ENCODE data around the gene RAB44. TPM values are rescaled to one million over a fixed set of nuclear protein-coding genes. Genes with fewer than 3 reads are reported as not detected.

Gene RAB44
- total and polyA plus RNA-seq, 2 of the 13 experiments (the other 11 are each of a cell fraction or from before 2014, with no cell fraction given), result not detected

GRCh38 chr6:36673882-36674281, 23.7 kb upstream of the RAB44 start:
- in situ Hi-C loops (cut with HindIII; ENCODE audit: extremely low pct_ligation_motif_present, low pct_unique_long_range_greater_than_20kb) (no loop called here), intact Hi-C loops (cut with micrococcal nuclease; ENCODE audit: unreplicated experiment) (loop anchor here (10.0 kb wide), 1 partner anchor 211 kb away; the partner anchor contains the start of gene C6orf89)
- H3K4me1 ChIP-seq (ENCODE audit: insufficient read depth, low read length), result peaks cover 80% of the 10 kb centered on the region
- ATAC-seq, result no peak
- peaks cover 0 to under 1% of the 10 kb centered on the region in 2 experiments; a peak in 1 of 5 replicates for H3K27me3 ChIP-seq (ENCODE audit: control insufficient read depth in 1 of 2, insufficient read depth in 2 of 2, low read length in 2 of 2)
- H3K27ac ChIP-seq (ENCODE audit: extremely low read length, insufficient read depth, low read length), result no peak overlapping the region
- no peak overlapping the region for H2AFZ ChIP-seq (ENCODE audit: low read length)
- WGBS (ENCODE audit: low lambda C conversion rate), result 95% methylated on average over 10 of the region's 10 CpGs
- BruUV-seq (replicated peaks), result no TSS peak
- no peak overlapping the region for H3K4me3 ChIP-seq (replicated peaks in 1 of 3; ENCODE audit: insufficient read depth in 1 of 3, low read depth in 2 of 3, low read length in 3 of 3)
- peaks cover 21% of the 10 kb centered on the region for H3K79me2 ChIP-seq (ENCODE audit: insufficient read depth, low read length)
- H3K36me3 ChIP-seq (replicated peaks in 1 of 2; ENCODE audit: control insufficient read depth in 1 of 2, insufficient read depth in 2 of 2, low read length in 2 of 2), result no peaks in the 10 kb centered on the region
- TF ChIP-seq PRDM15 (CRISPR knock-in tag; IDR thresholded peaks at IDR 0.05) (peak; percentile 48; the same call in 1 of the 2 replicates), ZMYM2 (CRISPR knock-in tag; IDR thresholded peaks at IDR 0.05) (no peak), ZBTB38 (CRISPR knock-in tag; IDR thresholded peaks at IDR 0.05) (peak; percentile 63; the same call in 1 of the 2 replicates), ZBTB33 (CRISPR knock-in tag; IDR thresholded peaks at IDR 0.05) (no peak)
- POLR2A ChIA-PET, result interaction anchor here (0.9 kb wide), 1 partner anchor 11 kb away, joined by 4 read pairs; no protein-coding TSS in a partner anchor
- H3K9me3 ChIP-seq (ENCODE audit: low read length), result no peaks in the 10 kb centered on the region
- no peak overlapping the region for H3K4me2 ChIP-seq (ENCODE audit: low read depth, low read length)
- no peak for FAIRE-seq
- H3K9ac ChIP-seq (ENCODE audit: insufficient read depth, low read depth, low read length), result no peak overlapping the region
- DNase-seq (ENCODE audit: low spot score), result no peak
- CTCF ChIA-PET (ENCODE audit: low intra/inter-chr PET ratio, low total read pairs), result no interaction called here
- peaks cover 3% of the 10 kb centered on the region; the same call in 1 of the 2 replicates for H4K20me1 ChIP-seq (ENCODE audit: insufficient read depth, low read length)
